ENCODE data around the gene PLA2G5.
A peak's percentile ranks its signal among the peaks of the same experiment; 100 is the strongest.

The PLA2G5 gene

DNA sequence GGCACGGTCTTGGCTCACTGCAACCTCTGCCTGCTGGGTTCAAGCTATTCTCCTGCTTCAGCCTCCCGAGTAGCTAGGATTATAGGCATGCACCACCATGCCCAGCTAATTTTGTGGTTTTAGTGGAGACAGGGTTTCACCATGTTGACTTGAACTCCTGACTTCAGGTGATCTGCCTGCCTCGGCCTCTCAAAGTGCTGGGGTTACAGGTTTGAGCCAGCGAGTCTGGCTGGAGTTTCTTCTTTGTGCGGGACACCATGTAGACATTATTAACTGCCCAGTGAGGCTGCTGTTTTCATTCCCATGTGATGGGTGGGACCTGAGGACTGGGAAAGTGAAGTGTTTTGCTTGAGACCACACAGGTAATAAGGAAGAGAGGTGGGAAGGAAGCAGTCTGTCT, 23.3 kb downstream of the PLA2G5 start:
- no peak for DNase-seq

DNA sequence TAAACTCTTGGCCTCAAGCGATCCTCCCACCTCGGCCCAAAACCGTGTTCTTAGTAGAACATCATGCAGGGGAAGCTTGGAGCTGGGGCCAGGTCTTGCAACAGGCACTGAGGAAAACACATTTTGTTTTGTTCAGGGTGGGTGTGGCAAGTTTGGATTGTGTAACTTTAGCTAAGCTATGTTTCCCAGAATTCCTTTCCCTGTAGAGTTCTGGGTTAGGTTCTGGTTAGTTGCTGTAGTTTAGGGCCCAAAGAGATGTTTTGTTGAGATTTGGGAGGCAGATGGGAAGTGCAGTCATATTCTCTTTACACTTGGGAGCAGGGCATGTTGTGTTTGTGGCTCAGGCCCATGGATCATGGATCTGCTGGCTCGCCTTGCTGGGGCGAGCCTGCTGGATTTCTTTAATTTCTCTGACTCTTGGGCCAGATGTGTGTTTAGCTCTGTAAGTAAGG, 24.0 kb downstream of the PLA2G5 start:
- no peak for DNase-seq

DNA sequence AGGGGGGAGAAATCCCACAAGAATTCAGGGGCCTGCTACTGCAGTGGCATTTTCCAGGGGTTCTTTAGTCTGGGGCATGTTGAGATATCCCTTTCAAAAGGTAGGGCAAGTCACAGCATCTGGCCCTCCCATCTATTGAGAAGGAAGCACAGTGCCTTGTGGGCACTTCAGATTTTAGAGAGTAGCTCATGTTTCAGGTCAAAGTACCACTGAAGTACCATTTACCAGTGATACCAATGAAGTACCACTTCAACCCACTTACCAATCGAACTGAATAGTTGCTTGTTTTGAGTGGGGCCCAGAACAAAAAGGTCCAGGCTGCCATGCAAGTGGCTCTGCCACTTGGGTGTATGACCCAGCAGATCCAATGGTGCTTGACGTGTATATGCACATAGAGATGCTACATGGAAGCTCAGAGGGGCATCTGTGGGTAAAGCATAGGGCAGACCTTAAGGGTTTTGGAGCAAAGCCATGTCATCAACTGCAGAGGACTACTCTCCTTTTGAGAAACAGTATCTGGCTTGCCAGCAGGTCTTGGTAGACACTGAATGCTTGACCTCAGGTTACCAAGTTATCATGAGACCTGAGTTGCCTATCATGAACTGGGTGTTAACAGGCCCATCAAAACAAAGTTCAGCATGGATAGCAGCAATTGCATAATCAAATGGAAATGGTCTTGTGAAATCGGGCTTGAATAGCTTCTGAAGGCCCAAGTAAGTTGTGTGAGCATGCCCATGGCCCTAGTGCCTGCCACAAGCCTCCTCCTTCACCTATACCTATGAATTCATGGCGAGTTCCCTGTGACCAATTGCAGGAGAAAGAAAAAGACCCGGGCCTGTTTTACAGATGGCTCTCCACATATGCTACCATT, 25.8 kb downstream of the PLA2G5 start:
- peak; percentile 8 for DNase-seq

DNA sequence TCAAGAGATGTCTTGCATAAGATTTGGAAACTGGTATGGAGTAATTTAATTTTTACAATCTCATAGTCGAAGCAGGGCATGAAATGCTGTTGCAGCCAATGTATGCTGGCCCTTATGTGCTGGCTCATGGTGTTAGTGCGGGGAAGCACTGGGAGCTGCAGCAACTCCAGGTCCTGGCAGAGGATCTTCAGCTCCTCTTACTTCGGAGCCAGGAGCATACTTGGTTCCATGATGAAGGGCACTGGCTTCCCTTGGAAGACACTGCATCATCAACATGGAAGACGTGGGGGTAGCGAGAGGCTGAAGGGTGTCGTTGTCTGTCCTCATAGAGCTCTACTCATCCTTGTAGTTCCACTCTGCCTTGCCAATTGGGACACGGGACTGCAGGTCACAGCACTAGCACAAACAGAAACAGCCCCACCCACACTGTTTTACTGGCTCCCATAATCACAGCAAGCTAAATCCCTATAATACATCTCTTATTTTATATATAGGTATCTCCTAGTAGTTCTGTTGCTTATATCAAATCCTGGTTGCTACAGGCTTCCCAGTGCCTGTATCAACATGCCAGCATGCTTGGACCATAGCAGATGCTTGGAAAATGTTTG, 26.9 kb downstream of the PLA2G5 start:
- no peak for DNase-seq

DNA sequence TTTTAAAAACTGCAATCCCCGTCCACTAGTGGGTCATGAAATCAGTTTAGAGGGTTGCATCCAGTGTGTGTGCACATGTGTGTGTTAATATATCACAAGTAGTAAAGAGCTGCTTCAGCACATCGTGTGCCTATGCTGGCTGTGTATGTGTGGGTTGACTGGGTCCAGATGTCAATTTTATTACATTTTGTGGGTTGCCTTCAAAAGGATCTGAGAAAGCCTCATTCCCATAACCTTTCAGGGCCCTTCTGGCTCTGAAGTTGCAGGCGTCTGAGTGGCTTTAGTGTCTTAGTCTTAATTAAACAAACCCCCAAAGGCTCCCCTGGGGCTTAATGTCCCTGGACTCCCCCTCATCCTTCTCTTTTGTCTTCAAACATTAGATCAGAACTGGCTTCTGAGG, 29.5 kb downstream of the PLA2G5 start:
- DNase-seq: no peak

DNA sequence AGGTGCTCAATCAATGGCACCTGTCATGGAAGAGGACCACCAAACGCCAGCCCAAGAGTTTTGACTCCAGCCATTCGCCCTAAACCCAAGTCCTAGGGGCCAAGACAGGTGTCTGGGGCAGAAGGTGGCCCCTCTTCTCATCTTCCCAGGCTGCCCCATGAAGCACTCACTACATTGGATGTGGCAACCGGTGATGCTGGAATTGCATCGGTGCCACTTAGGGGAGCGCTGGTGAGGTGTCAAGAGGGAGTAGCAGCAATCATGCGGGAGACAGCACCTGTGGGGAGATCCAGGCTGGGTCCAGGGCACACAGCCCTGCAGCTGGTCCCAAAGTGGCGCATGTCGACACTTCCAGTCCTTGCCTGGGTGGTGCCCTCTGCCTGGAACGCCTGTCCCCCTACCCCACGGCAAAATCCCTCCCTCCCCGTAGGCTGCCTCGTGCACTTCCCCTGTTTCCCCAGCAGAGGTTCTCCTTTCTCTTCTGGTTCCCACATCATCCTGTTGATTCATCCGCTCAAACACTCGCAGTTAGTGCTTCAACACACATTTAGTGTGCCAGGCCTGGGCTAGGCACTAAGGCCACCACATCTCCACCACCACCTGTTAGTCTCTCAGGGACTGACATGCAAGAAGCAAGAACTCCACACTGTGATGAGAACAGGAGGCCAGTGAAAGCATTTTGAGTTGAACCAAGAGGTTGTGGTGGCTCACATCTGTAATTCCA, 30.8 kb downstream of the PLA2G5 start:
- DNase-seq: peak; percentile 42

DNA sequence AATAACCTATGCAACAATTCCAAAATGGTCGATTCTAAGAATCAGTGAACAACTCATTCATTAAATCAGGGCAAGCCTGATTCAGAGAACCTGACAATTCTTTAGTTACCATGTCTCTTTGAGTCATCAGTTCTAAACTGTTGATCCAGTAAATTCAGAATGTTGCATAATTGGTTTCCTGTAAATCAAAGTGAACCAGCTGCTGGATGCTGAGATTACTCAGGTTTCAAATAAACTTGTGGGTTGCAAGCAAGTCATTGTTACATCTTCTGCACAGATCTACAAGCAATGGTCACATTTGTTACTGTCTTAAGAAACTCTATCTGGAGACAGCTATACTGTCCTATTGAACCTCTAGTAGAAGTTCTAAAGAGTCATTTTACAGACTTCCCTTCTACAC, 32.9 kb downstream of the PLA2G5 start:
- DNase-seq: no peak

DNA sequence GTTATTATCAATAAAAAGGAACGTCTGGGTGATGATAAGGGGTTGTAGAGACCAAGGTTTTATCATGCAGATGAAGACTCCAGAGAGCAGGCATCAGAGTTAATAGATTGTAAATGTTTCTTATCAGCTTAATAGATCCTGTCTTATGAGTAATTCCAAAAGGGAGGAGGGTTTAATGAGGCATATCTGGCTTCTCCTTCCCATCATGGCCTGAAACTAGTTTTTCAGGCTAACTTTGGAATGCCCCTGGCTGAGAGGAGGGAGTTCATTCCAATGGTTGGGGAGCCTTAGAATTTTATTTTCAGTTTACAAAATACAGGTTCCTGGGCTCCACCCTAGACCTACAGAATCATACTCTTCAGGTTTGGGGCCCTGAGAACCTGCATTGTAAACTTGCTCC, 35.9 kb downstream of the PLA2G5 start:
- DNase-seq: no peak

DNA sequence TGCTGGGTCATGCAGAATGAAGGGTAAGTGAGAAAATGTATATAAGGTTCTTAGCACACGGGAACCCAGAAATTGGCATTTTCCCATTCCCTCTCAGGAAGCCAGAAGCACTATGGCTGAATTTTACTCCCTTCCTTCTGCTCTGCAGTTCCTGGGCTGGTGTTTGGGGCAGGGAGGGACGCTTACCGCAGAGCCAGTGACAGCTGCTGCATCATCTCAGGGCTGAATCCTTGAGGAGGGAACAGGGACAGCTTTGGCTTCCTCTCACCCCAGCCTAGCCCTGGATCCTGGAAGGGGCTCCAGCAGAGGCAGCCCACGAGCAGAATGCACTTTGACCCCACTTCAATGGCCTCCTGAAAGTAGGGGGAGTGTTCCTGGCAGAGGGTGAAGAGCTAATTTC, 37.4 kb downstream of the PLA2G5 start:
- no peak for DNase-seq

DNA sequence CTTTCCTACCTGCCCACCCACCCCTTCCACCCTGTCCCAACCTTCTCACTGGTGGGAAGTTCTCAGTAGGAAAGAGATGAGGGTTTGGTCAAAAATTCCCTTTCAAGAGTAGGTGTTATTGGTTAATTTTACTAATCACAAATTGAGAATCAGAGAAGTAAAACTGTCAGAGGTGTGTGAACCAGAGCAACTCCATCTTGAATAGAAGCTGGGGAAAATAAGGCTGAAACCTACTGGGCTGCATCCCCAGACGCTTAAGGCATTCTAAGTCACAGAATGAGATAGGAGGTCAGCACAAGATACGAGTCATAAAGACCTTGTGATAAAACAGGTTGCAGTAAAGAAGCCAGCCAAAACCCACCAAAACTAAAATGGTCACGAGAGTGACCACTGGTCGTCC, 37.8 kb downstream of the PLA2G5 start:
- DNase-seq: no peak

DNA sequence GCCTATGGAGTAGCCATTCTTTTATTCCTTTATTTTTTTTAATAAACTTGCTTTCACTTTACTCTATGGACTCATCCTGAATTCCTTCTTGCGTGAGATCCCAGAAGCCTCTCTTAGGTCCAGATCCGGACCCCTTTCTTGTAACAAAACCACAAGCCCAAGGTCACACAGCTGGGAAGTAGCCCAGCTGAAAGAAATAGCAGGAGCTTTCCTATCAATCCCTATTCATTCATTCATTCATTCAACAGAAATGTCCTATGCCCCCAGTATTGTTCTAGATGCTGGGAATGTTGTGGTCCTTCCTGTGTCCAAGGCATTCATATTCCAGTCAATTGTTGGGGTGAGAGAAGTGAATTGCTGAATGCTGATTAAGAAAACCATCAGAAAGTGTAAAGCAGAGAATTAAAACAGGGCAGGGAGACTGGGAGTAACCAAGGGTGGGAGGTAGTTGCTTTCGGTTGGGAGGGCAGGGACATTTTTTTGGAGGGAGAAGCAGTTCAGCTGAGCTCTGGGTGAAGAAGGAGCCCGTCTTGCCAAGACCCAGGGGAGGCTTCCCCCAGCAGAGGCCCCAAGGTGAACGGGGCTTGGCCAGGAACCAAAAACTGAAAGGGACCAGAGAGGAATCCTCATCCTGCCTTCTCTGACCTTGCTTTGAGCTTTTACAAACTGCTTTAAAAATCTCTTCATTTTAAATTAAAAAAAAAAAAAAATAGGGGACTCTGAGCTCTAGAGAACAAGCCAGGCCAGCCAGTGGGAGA, 38.6 kb downstream of the PLA2G5 start:
- DNase-seq: no peak

DNA sequence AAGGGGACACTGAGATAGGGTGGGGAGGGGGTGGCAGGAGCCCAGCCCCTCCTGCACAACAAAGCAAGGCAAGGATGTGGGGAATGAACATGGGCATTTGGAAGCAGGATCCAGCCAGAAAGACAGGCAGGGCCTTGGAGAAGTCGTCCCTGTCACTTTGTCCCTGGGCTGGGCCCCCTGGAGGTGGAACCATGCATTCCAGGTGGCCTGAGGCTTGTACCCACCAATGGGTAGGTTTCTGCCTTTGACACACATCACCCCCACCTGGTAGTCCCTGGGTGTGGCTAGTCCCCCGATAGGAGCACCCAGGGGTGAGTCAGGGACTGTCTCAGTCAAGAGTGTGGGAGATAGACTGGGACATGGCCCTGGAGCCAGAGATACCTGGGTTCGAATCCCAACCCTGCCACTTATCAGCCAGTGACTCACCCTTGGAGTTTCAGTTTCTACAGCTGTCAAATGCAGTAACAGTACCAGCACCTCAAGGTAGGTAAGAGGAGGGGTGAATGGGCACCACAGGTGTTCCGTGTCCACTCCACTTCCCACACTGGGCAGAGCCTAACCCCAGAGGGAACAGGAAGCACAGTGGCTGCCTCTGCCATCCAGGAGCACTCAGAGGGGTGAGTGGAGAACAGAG, 39.3 kb downstream of the PLA2G5 start:
- no peak for DNase-seq

DNA sequence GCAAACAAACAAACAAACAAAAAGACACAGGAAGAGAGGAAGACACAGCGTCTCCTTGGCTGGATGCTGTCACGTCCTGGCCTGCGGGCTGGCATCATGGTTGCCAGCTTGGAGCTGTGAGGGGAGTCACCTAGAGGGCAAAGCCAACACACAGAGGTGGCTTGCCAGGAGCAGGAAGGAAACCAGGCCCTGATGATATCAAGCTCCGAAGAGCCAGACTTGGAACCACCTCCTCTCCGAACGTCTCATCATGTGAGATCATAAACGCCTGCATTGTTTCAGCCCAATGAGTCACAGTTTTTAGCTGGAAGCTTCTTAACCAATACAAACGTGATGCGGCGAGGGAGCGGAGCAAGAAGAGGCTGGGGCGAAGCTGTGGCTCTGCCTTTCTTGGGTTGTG, 40.7 kb downstream of the PLA2G5 start:
- no peak for DNase-seq

DNA sequence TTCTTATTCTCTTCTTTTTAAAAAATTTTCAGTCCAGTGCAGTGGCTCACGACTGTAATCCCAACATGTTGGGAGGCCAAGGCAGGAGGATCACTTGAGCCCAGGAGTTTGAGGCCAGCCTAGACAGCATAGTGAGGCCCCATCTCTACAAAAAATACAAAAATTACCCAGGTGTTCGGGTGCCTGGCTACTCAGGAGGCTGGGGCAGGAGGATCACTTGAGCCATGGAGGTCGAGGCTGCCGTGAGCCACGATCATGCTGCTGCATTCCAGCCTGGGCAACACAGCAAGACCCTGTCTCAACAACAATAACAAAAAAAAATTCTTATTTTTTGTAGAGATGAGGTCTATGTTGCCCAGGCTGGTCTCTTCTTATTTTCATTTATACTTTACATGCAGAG, 41.5 kb downstream of the PLA2G5 start:
- no peak for DNase-seq

DNA sequence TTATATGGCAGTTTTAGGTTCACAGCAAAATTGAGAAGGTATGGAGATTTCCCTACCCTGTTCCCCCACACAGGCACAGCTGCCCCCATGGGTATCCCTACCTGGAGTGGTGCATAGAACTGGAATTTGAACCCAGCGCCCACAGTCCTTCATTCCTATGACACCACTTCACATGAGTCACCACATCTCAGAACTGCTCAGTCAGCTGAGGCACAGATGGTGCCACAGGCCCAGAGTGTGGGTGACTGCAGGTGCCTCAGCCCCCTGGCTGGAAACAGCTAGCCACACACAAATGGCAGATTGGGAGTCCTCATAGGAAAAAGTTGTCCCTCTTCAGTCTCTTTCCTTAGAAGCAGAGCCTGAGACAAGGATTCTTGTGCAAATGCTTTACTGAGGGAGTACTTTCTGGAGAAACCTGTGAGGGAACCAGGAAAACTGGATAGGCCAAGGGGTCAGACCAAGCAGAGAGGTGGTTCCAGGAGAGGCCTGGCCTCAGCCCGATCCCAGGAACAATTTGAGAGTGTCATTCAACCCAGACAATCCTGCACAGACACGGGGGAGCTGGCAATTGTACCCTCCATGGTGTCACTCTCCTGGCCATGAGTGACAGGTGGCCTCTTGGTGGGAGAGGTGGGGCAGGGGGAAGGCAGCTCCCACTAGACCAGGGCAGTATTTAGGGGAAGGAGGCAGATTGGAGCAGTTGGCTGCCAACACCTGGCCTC, 42.4 kb downstream of the PLA2G5 start:
- no peak for DNase-seq

DNA sequence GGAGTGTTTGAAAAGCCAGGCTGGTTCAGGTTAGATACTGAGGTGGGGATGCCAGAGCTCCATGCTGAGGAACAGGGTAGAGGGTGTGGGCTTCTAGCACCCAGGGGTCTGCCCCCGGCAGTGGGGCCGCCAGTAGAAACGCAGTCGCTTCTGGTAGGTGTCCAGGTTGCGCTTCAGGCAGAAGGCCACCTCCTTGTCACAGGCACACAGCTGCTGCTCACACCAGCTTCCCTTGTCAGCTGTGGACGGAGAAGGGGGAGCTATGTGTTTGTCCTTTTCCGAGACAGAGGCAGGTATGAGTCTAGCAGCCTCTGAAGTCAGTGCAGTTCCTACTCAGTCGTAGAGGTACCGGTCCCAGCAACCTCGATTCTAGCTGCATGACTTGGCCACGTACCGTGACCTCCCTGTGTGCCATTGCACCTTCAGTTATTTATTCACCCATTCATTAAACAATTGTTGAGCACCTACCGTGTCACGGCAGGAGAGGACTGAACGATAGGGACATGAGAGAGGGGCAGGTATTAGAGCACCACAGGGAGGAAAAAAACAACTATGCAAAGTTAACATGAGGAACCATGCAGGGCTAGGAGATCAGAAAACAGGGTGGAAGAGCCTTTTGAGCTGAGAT, 44.1 kb downstream of the PLA2G5 start:
- DNase-seq: no peak

DNA sequence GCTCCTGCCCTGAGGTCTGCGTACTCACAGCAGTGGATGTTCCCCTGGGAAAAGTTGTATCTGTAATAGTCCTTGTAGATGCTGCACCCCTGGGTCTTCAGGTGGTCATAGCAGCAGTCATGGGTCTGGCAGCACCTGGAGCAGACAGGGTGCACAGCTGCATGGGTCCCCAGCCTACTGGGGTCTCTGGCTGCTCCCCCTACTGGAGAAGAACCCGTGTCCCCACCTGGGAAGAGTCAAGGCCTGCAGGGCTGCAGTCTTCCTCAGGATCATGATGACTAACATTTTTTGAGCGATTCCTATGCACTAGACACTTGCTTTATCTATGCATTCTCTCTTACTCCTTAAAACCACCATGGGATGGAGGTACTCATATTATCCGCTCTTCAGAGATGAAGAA, 45.5 kb downstream of the PLA2G5 start:
- no peak for DNase-seq

DNA sequence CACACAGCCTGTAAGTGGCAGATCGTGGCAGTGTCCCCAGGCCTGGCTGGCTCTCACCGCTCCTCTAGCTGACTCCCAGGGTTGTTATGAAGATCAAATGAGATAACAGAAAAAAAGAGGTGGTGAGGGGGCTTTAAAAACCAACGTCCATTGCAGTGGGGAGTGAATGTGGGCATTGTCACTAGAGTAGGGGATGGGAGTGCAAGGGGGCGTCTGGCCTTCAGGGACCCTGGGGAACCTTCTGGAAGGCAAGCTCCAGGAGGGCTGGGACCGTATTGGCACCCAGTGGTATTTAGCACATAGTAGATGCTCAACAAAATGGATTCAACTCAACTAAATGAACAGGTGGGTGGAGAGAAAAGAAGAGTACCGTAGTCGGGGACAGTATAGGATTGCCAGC, 45.9 kb downstream of the PLA2G5 start:
- no peak for DNase-seq

DNA sequence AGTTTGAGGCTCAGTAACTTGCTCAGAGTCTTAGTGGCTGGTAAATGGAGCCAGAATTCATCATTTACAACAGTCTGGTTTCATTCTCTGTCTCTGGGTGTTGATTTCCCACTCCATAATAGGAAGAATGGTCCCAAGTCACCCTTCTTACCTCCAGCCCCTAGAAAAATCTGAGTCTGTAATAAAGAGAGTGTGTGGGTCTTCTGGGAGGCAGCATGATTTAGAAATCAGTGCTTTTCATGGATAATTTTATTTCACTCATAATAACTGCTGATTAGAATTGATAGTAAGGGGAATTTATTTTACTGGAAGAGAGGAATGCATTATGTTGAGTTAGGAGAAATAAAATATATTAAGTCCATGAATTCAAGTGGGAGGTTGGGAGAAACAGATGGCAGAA, 47.2 kb downstream of the PLA2G5 start:
- DNase-seq: no peak

DNA sequence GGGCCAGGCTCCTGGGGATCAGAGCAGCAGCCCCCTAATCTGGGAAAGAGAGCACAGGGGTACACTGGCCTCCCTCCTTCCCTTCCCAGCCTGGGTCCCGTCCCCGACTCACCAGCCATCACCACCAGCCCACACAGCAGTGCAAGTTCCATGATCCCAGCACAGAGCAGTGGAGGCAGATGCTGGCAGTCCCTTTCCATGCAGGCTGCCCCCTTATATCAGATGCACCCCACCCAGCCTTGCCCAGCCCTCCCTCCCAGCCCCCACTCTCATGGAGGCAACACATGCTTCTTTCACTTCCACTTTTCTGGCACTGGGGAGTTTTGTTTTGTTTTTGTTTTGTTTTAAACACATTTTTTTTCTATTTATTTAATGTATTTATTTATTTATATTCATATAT, 49.4 kb downstream of the PLA2G5 start, which contains the start of gene PLA2G2D:
Gene PLA2G2D, minus strand, starts transcription at position 190 of the 400 bp plus-strand sequence. Its CDS starts 38 bp downstream, at position 152.
- DNase-seq: no peak

DNA sequence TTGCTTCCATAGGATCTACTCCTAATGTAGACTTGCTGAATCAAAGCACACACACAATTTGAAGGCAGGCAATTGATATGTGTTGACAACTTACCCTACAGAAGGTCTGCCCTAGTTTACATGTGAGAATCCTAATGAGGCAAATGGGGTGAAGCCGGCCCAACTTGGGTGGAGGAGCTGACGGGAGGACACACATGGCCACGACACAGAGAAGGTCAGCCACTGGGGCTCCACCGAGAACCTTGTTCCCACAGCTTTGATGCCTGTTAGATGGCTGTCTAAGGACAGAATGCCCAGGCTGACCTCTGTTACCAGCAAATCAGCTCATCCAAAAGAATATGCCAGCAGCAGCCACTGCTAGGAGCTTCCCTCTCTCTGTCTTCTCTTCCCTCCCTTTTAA, 50.8 kb downstream of the PLA2G5 start:
- DNase-seq: no peak

Data from NCI-H1092 treated with DMSO at 0.1 percent for 48 hours (cell line).